Fibroblast of skin of back (primary cell): Measurements from ENCODE around the gene LRMDA.

Source experiments
- DNase-seq: peaks from one replicate; pipeline ENCODE4 v3.0.0-alpha.2; 2013

The LRMDA gene

GRCh38 chr10:76251841-76252671 is 820.6 kb downstream of the LRMDA start:
- DNase-seq, result peak; percentile 26

GRCh38 chr10:76252733-76253132 is 821.3 kb downstream of the LRMDA start:
- no peak for DNase-seq

- peak; percentile 37 for DNase-seq
Observed at GRCh38 chr10:76255241-76255640, 823.8 kb downstream of the LRMDA start.

- DNase-seq, result no peak
Observed at GRCh38 chr10:76257816-76258215, 826.4 kb downstream of the LRMDA start.

- DNase-seq, result no peak
Observed at GRCh38 chr10:76265441-76266113, 834.2 kb downstream of the LRMDA start.

- DNase-seq, result no peak
Observed at GRCh38 chr10:76268530-76268929, 837.1 kb downstream of the LRMDA start.

GRCh38 chr10:76268954-76269353 is 837.5 kb downstream of the LRMDA start:
- DNase-seq, result no peak

- DNase-seq, result no peak
Observed at GRCh38 chr10:76270464-76270863, 839.0 kb downstream of the LRMDA start.

- no peak for DNase-seq
Observed at GRCh38 chr10:76274933-76275332, 843.5 kb downstream of the LRMDA start.

GRCh38 chr10:76278811-76279460 is 847.5 kb downstream of the LRMDA start:
- DNase-seq, result no peak

GRCh38 chr10:76281659-76282058 is 850.2 kb downstream of the LRMDA start:
- no peak for DNase-seq

- no peak for DNase-seq
Observed at GRCh38 chr10:76282061-76283025, 850.9 kb downstream of the LRMDA start.

- no peak for DNase-seq
Observed at GRCh38 chr10:76284351-76284750, 852.9 kb downstream of the LRMDA start.

- peak; percentile 93 for DNase-seq
Observed at GRCh38 chr10:76285012-76285411, 853.6 kb downstream of the LRMDA start.

GRCh38 chr10:76285515-76285914 is 854.1 kb downstream of the LRMDA start:
- DNase-seq, result no peak

- DNase-seq, result no peak
Observed at GRCh38 chr10:76286536-76286935, 855.1 kb downstream of the LRMDA start.

GRCh38 chr10:76287856-76288255 is 856.4 kb downstream of the LRMDA start:
- DNase-seq, result no peak

GRCh38 chr10:76291175-76291574 is 859.8 kb downstream of the LRMDA start:
- no peak for DNase-seq

- no peak for DNase-seq
Observed at GRCh38 chr10:76291885-76292284, 860.5 kb downstream of the LRMDA start.

- DNase-seq, result no peak
Observed at GRCh38 chr10:76296957-76297356, 865.5 kb downstream of the LRMDA start.

GRCh38 chr10:76297358-76297757 is 865.9 kb downstream of the LRMDA start:
- no peak for DNase-seq

GRCh38 chr10:76297780-76298281 is 866.4 kb downstream of the LRMDA start:
- DNase-seq, result no peak
